HG02884 (cell line): ENCODE measurements around the gene SLC4A5.

Experiments used
- ATAC-seq: cut with Tn5 transposase; IDR thresholded peaks from one replicate; pipeline ENCODE4 v1.9.1; 2021; ENCODE audit warnings: mild to moderate bottlenecking, moderate library complexity; ENCODE audit not compliant: unreplicated experiment

Gene SLC4A5

DNA sequence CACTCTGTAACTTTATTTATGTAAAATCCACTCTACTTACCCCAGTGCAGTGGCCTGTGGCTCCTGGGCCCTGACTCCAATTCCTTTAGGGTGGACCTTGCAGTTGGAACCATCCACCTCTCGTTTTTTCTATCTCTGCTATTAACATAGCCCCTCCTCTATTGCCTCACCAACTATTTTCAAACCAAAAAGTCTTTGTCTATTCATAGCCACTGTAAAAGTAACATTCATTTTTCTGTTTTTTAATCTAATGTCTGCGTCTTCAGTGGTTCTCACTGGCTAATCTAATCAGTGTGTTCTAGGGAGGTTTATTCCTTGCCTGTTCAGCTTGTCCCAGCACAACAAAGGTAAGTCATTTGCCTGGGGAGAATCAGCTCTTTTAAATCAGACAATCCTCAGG is at the start of gene SLC4A5:
Gene SLC4A5 (minus strand): TSS at position 101 of the 400 bp plus-strand sequence. CDS start 28,393 bp downstream, outside the sequence.
- no peak for ATAC-seq

DNA sequence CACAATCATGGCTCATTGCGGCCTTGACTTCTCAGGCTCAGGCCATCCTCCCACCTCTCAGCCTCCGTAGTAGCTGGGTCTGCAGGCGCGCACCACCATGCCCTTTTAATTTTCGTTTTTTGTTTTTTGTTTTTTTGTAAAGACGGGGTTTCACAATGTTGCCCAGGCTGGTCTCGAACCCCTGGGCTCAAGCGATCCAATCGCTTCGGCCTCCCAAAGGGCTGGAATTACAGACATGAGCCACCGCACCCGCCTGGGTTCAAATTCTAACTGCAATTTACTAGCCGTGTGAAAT is 49.2 kb upstream of the SLC4A5 start:
- ATAC-seq, result no peak

GRCh38 chr2:74391580-74392448 is 48.6 kb upstream of the SLC4A5 start:
- ATAC-seq, result no peak

- no peak for ATAC-seq
These were observed 48.0 kb upstream of the SLC4A5 start for GRCh38 chr2:74391209-74391579.

- no peak for ATAC-seq
These were observed 47.4 kb upstream of the SLC4A5 start for GRCh38 chr2:74390606-74391005.

DNA sequence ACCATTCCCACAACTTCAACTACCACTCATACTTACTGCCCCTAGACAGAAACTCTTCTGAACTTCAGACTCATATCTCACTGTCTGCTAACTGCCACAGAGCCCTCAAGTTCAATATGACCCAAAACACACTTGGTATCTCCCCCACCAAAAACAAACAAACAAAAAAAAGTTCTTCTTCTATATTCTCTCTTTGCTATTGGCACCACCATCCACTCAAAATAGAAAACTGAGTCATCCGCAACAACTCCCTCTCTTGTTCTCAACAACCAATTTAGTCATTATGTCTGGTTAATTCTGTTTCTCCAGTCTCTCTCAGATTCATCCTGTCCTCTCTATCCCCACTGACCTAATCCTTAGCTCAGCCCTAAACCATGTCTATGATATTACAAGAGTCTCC is 44.1 kb upstream of the SLC4A5 start:
- no peak for ATAC-seq

- no peak for ATAC-seq
These were observed 42.2 kb upstream of the SLC4A5 start for GRCh38 chr2:74385396-74385795.

DNA sequence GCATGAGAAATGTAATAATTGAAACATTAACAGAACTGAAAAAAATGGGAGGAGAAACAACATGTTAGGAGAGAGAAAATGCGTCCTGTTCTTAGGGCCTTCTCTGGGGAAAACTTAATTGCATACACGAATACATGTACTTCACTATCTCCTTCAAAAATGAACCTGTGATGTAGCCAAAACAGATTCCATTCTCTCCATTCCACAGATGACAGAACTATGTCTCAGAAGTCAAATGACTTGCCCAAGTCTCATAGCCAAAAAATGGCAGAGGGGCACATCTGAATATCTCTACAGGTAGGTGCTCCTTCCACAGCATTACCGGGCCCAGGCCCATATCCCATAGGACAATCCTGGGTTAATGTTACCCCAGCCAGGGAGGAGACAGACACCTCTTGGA is 40.8 kb upstream of the SLC4A5 start:
- ATAC-seq, result no peak

DNA sequence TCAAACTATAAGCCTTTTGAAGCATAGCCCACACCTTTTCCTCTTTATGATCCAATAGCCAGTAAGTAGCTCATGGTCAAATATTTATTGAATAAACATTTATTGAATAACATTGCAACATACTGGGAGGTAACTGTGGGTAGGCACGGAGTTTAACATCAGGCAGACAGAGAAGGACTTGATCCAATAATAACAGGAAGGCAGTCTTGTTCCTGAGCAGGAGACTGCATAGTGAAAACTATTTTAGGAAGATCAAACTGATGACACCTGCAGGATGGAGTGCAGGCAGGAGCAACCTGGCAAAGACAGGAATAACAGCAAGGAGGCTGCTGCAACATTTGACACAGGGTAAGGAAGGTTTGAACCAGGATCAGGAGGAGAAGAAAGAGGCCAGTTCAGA is 40.0 kb upstream of the SLC4A5 start:
- no peak for ATAC-seq

- no peak for ATAC-seq
These were observed 38.5 kb upstream of the SLC4A5 start for GRCh38 chr2:74381751-74382150.

DNA sequence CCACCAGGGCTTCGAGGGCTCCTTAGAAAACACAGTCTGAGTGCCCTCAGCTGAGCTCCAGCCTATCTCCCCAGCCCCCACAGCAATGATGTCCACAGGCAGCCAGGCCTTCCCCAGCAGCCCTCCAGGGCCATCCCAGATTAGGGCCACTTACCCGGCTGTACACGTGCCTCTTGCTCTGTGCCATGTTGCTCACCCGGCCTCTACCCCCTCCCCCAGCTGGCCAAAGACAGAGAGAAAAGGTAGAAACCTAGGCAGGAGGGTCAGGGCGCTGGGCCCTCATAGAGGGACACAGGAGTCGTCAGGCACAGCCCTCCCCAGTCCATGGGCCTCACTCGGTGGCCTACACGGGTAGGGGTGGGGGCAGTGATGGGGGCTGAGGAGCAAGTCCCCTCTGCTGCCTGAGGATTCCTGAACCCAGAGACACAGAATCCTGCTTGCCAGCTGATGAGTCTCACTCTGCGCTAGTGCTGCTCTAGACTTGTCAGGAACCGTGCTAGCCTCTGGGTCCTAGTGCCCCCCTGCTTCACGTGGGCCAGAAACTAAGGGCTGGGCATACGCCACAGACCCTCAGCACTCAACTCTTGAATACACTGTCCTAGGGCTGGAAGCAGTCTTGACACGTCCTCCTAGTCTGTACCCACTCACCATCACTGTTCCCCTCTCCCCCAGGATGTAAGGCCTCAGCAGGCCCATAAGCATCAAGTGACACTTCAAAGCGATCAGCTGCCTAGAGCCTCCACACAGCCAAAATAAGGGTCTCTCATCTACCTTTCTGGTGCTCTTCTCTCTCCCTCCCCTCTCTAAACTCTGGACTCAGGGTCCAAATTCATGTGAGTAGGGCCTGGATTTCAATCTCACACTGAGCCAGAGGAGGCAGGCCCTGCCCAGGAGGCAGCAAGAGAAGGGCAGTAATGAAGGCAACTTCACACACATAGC is 36.9 kb upstream of the SLC4A5 start, which contains the start of gene DCTN1:
Gene DCTN1 (minus strand): TSS at position 461 of the 939 bp plus-strand sequence. CDS start 274 bp downstream, at position 187.
- no peak for ATAC-seq

- ATAC-seq, result no peak
These were observed 34.8 kb upstream of the SLC4A5 start for GRCh38 chr2:74378007-74378406.

DNA sequence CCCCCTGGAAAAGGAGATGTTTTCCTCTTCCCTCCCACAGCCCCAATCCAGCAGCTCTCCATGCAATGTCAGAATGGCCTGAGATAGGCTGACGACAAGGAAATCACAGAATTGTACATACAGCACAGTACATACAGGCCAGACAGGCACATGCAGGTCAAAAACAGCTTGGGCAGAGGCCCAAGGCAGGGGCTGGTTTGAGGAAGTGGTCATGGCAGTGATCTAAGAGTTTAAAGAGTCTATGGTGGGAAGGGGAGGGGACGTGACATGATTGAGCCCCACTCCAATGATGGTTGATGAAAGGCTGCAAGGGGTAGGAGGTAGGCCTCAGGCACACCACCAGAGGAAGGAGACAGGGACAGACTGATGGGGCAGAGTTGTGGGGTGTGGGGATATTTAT is 32.6 kb upstream of the SLC4A5 start:
- ATAC-seq, result no peak

DNA sequence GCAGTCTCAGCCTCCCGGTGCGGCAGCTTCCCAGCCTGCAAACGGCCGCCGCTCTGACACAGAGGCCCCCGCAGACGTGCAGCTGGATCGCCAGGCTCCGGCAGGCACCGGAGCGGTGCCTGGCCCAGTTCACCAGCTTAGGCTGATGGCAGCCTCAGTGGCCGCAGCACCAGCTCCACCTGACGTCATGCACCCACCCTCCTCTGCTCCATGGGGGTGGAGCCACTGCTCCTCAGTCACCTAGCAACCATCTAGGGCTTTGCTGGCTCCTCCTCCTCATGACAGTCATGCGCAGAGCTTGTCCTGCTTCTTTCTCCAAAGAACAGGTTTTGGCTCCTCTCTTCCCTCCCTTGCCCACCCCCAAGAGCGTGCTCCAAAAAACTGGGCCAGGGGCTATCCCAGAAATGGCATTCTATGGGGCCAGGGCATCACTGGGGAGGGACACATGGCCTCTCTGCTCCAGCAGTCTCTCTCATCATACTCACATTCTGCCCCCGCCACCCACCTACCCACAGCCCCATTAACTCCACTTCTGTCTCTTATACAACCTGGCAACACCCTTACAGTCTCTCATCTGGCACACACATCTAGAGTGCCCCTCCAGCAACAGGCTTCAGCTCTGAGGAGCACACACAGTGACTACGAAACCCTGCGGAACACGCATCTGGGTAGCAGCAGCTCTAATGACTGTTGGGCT is 31.4 kb upstream of the SLC4A5 start:
- ATAC-seq, result no peak

- ATAC-seq, result no peak
These were observed 30.8 kb upstream of the SLC4A5 start for GRCh38 chr2:74373985-74374384.

DNA sequence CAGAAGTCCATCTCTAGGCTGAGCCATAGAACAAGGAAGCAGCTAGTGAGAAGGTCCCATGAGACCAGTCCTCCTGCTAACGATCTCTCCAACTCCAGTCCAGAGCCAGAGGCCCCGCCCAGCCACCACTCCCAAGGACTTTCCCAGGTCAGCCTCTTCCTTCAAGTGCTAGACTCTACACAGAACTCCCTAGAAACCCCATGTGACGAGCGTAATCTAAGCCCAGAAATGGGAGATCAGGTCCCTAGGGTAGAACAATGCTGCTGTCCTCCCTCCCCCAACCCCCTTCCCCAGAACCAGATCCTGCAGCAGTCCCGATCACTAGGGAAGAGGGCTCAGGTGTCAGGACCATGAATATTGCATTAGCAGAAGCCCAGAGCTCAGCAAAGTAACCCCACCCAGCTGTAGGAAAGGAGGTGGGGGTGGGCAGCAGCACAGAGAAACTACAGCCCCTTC is 30.0 kb upstream of the SLC4A5 start:
- no peak for ATAC-seq

GRCh38 chr2:74372674-74373073 is 29.5 kb upstream of the SLC4A5 start:
- no peak for ATAC-seq

DNA sequence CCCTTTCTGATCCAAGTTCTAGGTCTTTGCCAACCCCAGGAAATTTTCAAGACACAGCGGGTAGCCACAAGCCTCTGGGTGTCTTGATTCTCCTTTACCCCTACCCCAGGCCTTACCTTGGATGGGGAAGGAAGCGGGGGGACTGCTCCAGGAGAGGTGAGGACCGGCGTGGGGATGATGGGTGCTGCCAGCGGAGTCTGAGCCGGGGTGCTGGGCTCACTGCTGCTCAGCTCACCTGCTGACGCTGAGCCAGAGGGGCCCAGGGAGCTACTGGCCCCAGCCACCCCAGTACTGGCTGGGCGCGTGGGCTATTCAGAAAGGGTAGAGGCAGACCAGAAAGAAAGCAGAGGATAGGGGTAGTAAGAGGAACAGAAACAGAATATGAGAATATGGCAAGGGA is 28.2 kb upstream of the SLC4A5 start:
- no peak for ATAC-seq

- no peak for ATAC-seq
These were observed 26.8 kb upstream of the SLC4A5 start for GRCh38 chr2:74369976-74370375.

DNA sequence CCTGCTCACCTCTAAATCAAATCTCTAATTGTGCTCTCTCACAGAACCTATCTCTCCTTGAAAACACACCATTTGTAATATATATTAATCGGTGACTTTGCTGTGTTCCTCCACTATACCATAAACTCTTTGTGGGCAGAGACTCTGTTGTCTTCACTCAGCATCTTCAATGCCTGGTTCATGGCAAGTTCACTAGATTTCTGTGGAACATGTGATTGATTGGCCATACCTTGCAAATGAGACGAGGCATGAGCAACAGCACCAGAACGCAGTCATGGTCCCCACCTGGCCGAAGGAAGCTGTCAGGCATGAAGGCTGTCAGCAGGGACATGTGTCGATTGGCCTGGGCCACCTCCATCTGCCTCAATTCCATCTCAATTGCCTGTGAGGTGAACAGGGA is 25.3 kb upstream of the SLC4A5 start:
- no peak for ATAC-seq

DNA sequence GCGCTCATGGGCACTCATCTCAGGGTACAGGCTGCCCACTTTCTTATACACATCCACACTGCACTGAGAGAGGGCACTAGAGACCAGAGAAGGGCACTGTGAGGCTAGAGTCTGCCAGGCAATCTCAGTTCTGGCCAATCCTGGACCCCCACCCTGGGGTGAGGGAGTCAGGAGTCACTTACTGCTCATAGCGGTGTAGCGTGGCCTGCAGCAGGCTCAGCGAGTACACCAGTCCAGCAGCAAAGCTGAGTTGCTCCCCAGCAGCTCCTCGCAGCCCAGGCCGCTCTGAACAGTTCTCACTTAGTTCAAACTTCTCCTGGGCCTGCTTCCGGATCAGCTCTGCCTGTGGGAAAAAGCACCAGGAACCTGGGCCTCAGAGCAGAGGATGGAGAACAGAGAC is 24.6 kb upstream of the SLC4A5 start:
- no peak for ATAC-seq
